PC-9 (cell line): Measurements from ENCODE around the gene APPL1. TPM values are rescaled to one million over a fixed set of nuclear protein-coding genes. Genes with fewer than 3 reads are reported as not detected.
"Not testable (repeated sequence)": the region's sequence is repeated elsewhere in the genome, so short reads cannot be mapped to it uniquely, and the experiment has no call there.

ENCODE experiments used
- BruUV-seq: library from RNA; stranded (reverse); fragments of 400-500 nt; replicated peaks from 2 replicates; lab custom pipeline; 2021; lab: Mats Ljungman, UMichigan
- CTCF ChIA-PET: fragments of 300-600 bp; sonication (Branson Sonifier 250); formaldehyde crosslinking; loops from one replicate; lab custom pipeline; 2022; ENCODE audit warnings: antibody characterized with exemption; lab: Charles Lee
- POLR2A ChIA-PET: fragments of 300-600 bp; sonication (Branson Sonifier 250); formaldehyde crosslinking; loops from one replicate; lab custom pipeline; 2022; ENCODE audit warnings: antibody characterized with exemption; ENCODE audit not compliant: unreplicated experiment; lab: Charles Lee
- DNase-seq, 2 experiments: peaks; one replicate each; pipeline versions ENCODE4 v3.0.0 to v3.0.0-alpha.2; 2015 to 2022; ENCODE audit warnings: mixed read lengths in 1 of 2
- H2AFZ ChIP-seq: fragments of 200-600 bp; sonication (generic); 2 replicates; pipeline ENCODE4 v1.8.1; 2017; ENCODE audit warnings: antibody characterized with exemption
- H3F3A ChIP-seq: fragments of 200-600 bp; sonication (generic); 2 replicates; pipeline ENCODE4 v1.8.1; 2017; ENCODE audit warnings: antibody characterized with exemption, mild to moderate bottlenecking, low read depth; ENCODE audit not compliant: insufficient read depth
- H3K27ac ChIP-seq: fragments of 200-600 bp; sonication (generic); 2 replicates; pipeline ENCODE4 v1.6.1; 2016; ENCODE audit warnings: mixed run types
- H3K27me3 ChIP-seq: fragments of 200-600 bp; sonication (generic); 2 replicates; pipeline ENCODE4 v1.6.1; 2016; ENCODE audit warnings: low read depth, mixed run types; ENCODE audit not compliant: insufficient read depth
- H3K36me3 ChIP-seq: fragments of 200-600 bp; sonication (generic); 2 replicates; pipeline ENCODE4 v1.6.1; 2016; ENCODE audit warnings: low read depth, mixed run types
- H3K4me1 ChIP-seq: fragments of 200-600 bp; sonication (generic); replicated peaks from 2 replicates; pipeline ENCODE4 v1.6.1; 2016; ENCODE audit warnings: mixed run types; ENCODE audit not compliant: insufficient read depth
- H3K4me2 ChIP-seq: fragments of 200-600 bp; sonication (generic); 2 replicates; pipeline ENCODE4 v1.6.1; 2017; ENCODE audit warnings: mixed run types
- H3K4me3 ChIP-seq: fragments of 200-600 bp; sonication (generic); 2 replicates; pipeline ENCODE4 v1.6.1; 2016; ENCODE audit warnings: mixed run types
- H3K79me2 ChIP-seq: fragments of 200-600 bp; sonication (generic); 2 replicates; pipeline ENCODE4 v1.6.1; 2017; ENCODE audit warnings: low read depth, mixed run types
- H3K9me2 ChIP-seq: fragments of 200-600 bp; sonication (generic); 2 replicates; pipeline ENCODE4 v1.8.1; 2017; ENCODE audit warnings: mild to moderate bottlenecking; ENCODE audit not compliant: insufficient read depth
- H3K9me3 ChIP-seq: fragments of 200-600 bp; sonication (generic); 2 replicates; pipeline ENCODE4 v1.8.1; 2016; ENCODE audit warnings: low read depth; ENCODE audit not compliant: insufficient read depth
- H4K20me1 ChIP-seq: fragments of 200-600 bp; sonication (generic); 2 replicates; pipeline ENCODE4 v1.8.1; 2017; ENCODE audit not compliant: insufficient read depth
- EZH2 ChIP-seq: fragments of 200-600 bp; sonication (generic); IDR thresholded peaks from 2 replicates; pipeline ENCODE4 v1.8.0; 2017; ENCODE audit warnings: antibody characterized with exemption, low read depth
- intact Hi-C: fragments of 100-400 bp; cut with micrococcal nuclease; formaldehyde crosslinking; loops from one replicate; pipeline ENCODE4 v1.10.0; 2022; ENCODE audit not compliant: unreplicated experiment
- total RNA-seq: library from RNA; stranded (reverse); gene quantifications from 2 replicates; pipeline ENCODE4 v1.2.3, GENCODE V29; 2021
- TF ChIP-seq, protein P1 (sequence below): fragments of 200-600 bp; sonication (generic); conservative IDR thresholded peaks from 2 replicates; pipeline ENCODE4 v1.6.1; 2017; ENCODE audit warnings: mixed run types, antibody characterized with exemption, mild to moderate bottlenecking, moderate library complexity

Gene APPL1
- total RNA-seq, 1 experiment from 2014 or later: 34.1 TPM

DNA sequence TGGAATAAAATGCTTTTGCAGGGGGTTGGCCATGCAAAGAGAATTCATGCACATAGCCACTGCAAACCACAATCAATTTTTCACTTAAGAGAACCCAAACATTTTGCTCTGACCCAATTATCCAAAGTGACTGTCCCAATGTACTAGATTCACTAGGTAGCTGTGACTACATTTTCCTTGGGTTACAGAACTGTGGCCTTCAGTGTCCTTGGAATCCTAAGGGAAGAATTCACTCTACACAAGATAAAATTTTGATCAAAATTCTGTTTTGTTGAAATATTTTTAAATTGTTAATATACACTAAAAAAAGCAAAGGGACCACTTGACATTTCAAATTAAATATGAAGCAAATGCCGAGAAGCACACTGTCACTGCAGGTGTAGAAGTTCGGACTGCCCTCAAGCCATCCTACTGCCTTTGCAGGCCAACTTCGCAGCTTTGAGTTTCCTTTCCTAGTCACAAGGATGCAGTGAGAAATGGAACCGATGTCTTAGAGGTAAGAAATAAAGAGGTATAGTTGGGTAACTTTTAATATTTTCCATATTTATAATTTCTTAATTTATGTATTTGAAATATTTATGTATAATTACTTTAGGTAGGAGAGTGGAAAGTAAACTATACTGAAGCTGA is 65.5 kb downstream of the APPL1 start:
- peaks cover 4% of the 10 kb centered on the region; the same call in 1 of the 2 replicates for H3K4me1 ChIP-seq
- CTCF ChIA-PET: no interaction called here
- TF ChIP-seq, protein P1, sequence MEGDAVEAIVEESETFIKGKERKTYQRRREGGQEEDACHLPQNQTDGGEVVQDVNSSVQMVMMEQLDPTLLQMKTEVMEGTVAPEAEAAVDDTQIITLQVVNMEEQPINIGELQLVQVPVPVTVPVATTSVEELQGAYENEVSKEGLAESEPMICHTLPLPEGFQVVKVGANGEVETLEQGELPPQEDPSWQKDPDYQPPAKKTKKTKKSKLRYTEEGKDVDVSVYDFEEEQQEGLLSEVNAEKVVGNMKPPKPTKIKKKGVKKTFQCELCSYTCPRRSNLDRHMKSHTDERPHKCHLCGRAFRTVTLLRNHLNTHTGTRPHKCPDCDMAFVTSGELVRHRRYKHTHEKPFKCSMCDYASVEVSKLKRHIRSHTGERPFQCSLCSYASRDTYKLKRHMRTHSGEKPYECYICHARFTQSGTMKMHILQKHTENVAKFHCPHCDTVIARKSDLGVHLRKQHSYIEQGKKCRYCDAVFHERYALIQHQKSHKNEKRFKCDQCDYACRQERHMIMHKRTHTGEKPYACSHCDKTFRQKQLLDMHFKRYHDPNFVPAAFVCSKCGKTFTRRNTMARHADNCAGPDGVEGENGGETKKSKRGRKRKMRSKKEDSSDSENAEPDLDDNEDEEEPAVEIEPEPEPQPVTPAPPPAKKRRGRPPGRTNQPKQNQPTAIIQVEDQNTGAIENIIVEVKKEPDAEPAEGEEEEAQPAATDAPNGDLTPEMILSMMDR: no peak
- no peak for TF ChIP-seq EZH2

DNA sequence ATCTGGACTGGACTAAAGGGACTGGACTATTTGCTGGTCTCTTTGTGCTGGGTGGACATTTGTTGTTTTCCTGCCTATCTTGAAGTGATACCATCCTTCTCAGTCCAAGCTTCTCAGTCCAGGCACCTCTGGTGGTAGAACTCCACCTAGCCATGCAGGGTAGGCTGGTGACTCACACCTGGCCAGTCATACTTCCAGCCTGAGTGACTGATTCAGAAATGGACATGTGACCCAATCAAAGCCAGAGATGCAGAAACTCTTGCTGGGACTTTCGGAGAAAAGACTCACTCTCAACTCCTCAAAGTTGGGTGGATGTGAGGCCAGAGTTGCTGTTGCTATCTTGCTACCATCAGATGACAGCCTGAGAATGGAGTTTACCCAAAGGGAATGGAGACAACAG is 70.5 kb downstream of the APPL1 start:
- H3K36me3 ChIP-seq: no peaks in the 10 kb centered on the region
- H3K9me3 ChIP-seq: no peaks in the 10 kb centered on the region
- POLR2A ChIA-PET: no interaction called here
- peak overlapping the region; percentile 23; the same call in 1 of the 2 replicates for H3K4me2 ChIP-seq
- CTCF ChIA-PET: interaction anchor here (0.6 kb wide), 2 partner anchors 13 to 68 kb away, joined by 4 read pairs; no protein-coding TSS in a partner anchor
- peaks cover 8% of the 10 kb centered on the region; the same call in 1 of the 2 replicates for H3K4me1 ChIP-seq
- H2AFZ ChIP-seq: no peak overlapping the region
- intact Hi-C loops: no loop called here
- BruUV-seq: no TSS peak
- H3K79me2 ChIP-seq: no peaks in the 10 kb centered on the region
- TF ChIP-seq, protein P1: no peak
- TF ChIP-seq EZH2: no peak
- peaks cover 9% of the 10 kb centered on the region; the same call in 1 of the 2 replicates for H3F3A ChIP-seq
- H3K27ac ChIP-seq: no peak overlapping the region
- H3K27me3 ChIP-seq: no peaks in the 10 kb centered on the region
- no peak overlapping the region for H3K4me3 ChIP-seq
- DNase-seq: peak; percentile 57 to 72
- no peaks in the 10 kb centered on the region for H4K20me1 ChIP-seq
- no peaks in the 10 kb centered on the region for H3K9me2 ChIP-seq

More for the DNA sequence above, 65.5 kb downstream of the APPL1 start:
- POLR2A ChIA-PET: no interaction called here
- no peaks in the 10 kb centered on the region for H4K20me1 ChIP-seq
- no peaks in the 10 kb centered on the region for H3K9me2 ChIP-seq
- no peak overlapping the region for H2AFZ ChIP-seq
- no peaks in the 10 kb centered on the region for H3K36me3 ChIP-seq
- H3K27ac ChIP-seq: no peak overlapping the region
- H3K4me3 ChIP-seq: no peak overlapping the region
- no peak overlapping the region for H3K4me2 ChIP-seq
- BruUV-seq: no TSS peak
- no peak for DNase-seq
- H3K79me2 ChIP-seq: no peaks in the 10 kb centered on the region
- H3K9me3 ChIP-seq: no peaks in the 10 kb centered on the region
- H3F3A ChIP-seq: peaks cover 9% of the 10 kb centered on the region; the same call in 1 of the 2 replicates
- no peaks in the 10 kb centered on the region for H3K27me3 ChIP-seq
- intact Hi-C loops: no loop called here

DNA sequence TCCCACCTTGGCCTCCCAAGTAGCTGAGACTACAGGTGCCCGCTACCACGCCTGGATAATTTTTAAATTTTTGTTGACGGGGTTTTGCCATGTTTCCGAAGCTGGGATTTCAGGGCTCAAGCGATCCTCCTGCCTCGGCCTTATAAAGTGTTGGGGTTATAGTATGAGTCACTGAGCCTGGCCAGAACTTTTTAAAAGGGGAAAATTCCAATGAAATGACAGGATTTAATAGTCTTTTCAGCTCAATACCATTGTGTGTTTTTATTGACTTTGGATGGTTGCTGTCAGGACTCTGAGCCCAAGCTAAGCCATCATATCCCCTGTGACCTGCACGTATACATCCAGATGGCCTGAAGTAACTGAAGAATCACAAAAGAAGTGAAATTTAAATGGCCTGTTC is 76.0 kb downstream of the APPL1 start:
- POLR2A ChIA-PET: interaction anchor here (0.6 kb wide), 1 partner anchor 63 kb away, joined by 4 read pairs; no protein-coding TSS in a partner anchor
- H3K27me3 ChIP-seq, BruUV-seq, CTCF ChIA-PET, H3F3A ChIP-seq, H4K20me1 ChIP-seq, H2AFZ ChIP-seq, H3K9me2 ChIP-seq, intact Hi-C loops, H3K4me3 ChIP-seq, H3K9me3 ChIP-seq, H3K79me2 ChIP-seq, H3K36me3 ChIP-seq, H3K4me1 ChIP-seq, H3K27ac ChIP-seq, H3K4me2 ChIP-seq: not testable (repeated sequence)
- peak in 1 of 2 experiments; percentile 39 for DNase-seq
